ENCODE results near the gene SCGB3A1.

SCGB3A1 gene

GRCh38 chr5:180593446-180594206, 2.3 kb upstream of the SCGB3A1 start:
- no peak overlapping the region for H3K27ac ChIP-seq

GRCh38 chr5:180592176-180592575, 877 bp upstream of the SCGB3A1 start:
- H3K27ac ChIP-seq = no peak overlapping the region
- H3K4me3 ChIP-seq = no peak overlapping the region

More at GRCh38 chr5:180593446-180594206, 2.3 kb upstream of the SCGB3A1 start:
- H3K4me3 ChIP-seq = no peak overlapping the region

- peak overlapping the region in 5 of 7 experiments; percentile 4 to 24 (median 15) for H3K4me3 ChIP-seq
- H3K27ac ChIP-seq = peak overlapping the region in 1 of 21 experiments; percentile 14
These were observed 572 bp downstream of the SCGB3A1 start for GRCh38 chr5:180590543-180591310.

- H3K4me3 ChIP-seq = peak overlapping the region in 3 of 7 experiments; percentile 7 to 24 (median 19)
These were observed 1.3 kb downstream of the SCGB3A1 start for GRCh38 chr5:180589771-180590542.

GRCh38 chr5:180586870-180587269, 4.4 kb downstream of the SCGB3A1 start:
- Histone ChIP-seq H3K4me3 (no peak overlapping the region), H3K27ac (no peak overlapping the region)

More at GRCh38 chr5:180589771-180590542, 1.3 kb downstream of the SCGB3A1 start:
- H3K27ac ChIP-seq = peak overlapping the region in 1 of 21 experiments; percentile 14

GRCh38 chr5:180586204-180586603, 5.1 kb downstream of the SCGB3A1 start:
- Histone ChIP-seq H3K27ac (no peak overlapping the region), H3K4me3 (no peak overlapping the region)

GRCh38 chr5:180583738-180584137, 7.6 kb downstream of the SCGB3A1 start:
- Histone ChIP-seq H3K4me3 (no peak overlapping the region), H3K27ac (no peak overlapping the region)

GRCh38 chr5:180580681-180581080, 10.6 kb downstream of the SCGB3A1 start:
- H3K27ac ChIP-seq = no peak overlapping the region
- no peak overlapping the region for H3K4me3 ChIP-seq

- Histone ChIP-seq H3K4me3 (no peak overlapping the region), H3K27ac (no peak overlapping the region)
These were observed 15.7 kb downstream of the SCGB3A1 start for GRCh38 chr5:180575571-180575970.

- Histone ChIP-seq H3K27ac (no peak overlapping the region), H3K4me3 (no peak overlapping the region)
These were observed 22.4 kb downstream of the SCGB3A1 start for GRCh38 chr5:180568914-180569313.

- Histone ChIP-seq H3K27ac (no peak overlapping the region), H3K4me3 (no peak overlapping the region)
These were observed 27.3 kb downstream of the SCGB3A1 start for GRCh38 chr5:180563994-180564393.

- H3K4me3 ChIP-seq = no peak overlapping the region
- H3K27ac ChIP-seq = no peak overlapping the region
These were observed 33.1 kb downstream of the SCGB3A1 start for GRCh38 chr5:180558232-180558631.

- Histone ChIP-seq H3K27ac (no peak overlapping the region), H3K4me3 (no peak overlapping the region)
These were observed 34.0 kb downstream of the SCGB3A1 start for GRCh38 chr5:180557217-180557809.

GRCh38 chr5:180555168-180555921, 36.0 kb downstream of the SCGB3A1 start:
- Histone ChIP-seq H3K27ac (no peak overlapping the region), H3K4me3 (no peak overlapping the region)

GRCh38 chr5:180553530-180553929, 37.8 kb downstream of the SCGB3A1 start:
- no peak overlapping the region for H3K4me3 ChIP-seq
- no peak overlapping the region for H3K27ac ChIP-seq

- no peak overlapping the region for H3K4me3 ChIP-seq
- no peak overlapping the region for H3K27ac ChIP-seq
These were observed 42.7 kb downstream of the SCGB3A1 start for GRCh38 chr5:180548563-180548962.

- Histone ChIP-seq H3K4me3 (no peak overlapping the region), H3K27ac (no peak overlapping the region)
These were observed 46.1 kb downstream of the SCGB3A1 start for GRCh38 chr5:180545248-180545647.

GRCh38 chr5:180541710-180542109, 49.6 kb downstream of the SCGB3A1 start:
- Histone ChIP-seq H3K4me3 (no peak overlapping the region), H3K27ac (no peak overlapping the region)

All from skin epidermis (tissue), 12 donors.